ENCODE measurements around the gene TRANK1. TPM values are rescaled to one million over a fixed set of nuclear protein-coding genes. Genes with fewer than 3 reads are reported as not detected.

The TRANK1 gene
- total RNA-seq, 4 donors from 2014 or later, result 47.9 to 92.6 (median 59.9) TPM

DNA sequence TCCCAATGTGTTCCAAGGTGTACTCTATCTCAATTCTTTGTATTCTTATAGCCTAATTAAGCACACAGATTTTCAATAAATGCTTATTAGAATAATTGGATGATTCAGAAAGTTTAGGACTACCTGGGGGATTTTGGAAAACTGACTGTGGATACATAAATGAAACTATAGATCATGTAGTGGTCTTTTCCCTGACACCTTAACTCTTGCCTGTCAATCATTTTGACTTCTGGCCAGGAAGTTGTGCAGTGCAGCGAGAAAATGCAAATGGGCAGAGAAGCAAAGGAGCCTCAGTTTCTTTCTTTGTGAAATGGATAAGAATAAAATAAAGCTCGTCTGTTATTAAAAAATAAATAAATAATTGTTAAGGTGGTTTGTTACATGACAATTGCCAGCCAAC, 133.1 kb downstream of the TRANK1 start:
- no peaks in the 10 kb centered on the region for H3K36me3 ChIP-seq
- H3K27ac ChIP-seq, result no peak overlapping the region
- no peak for DNase-seq
- H3K4me1 ChIP-seq, result no peaks in the 10 kb centered on the region
- no peaks in the 10 kb centered on the region for H3K9me3 ChIP-seq
- H3K27me3 ChIP-seq, result no peaks in the 10 kb centered on the region
- TF ChIP-seq POLR2A (IDR thresholded peaks at IDR 0.05), result no peak
- TF ChIP-seq, protein P1, sequence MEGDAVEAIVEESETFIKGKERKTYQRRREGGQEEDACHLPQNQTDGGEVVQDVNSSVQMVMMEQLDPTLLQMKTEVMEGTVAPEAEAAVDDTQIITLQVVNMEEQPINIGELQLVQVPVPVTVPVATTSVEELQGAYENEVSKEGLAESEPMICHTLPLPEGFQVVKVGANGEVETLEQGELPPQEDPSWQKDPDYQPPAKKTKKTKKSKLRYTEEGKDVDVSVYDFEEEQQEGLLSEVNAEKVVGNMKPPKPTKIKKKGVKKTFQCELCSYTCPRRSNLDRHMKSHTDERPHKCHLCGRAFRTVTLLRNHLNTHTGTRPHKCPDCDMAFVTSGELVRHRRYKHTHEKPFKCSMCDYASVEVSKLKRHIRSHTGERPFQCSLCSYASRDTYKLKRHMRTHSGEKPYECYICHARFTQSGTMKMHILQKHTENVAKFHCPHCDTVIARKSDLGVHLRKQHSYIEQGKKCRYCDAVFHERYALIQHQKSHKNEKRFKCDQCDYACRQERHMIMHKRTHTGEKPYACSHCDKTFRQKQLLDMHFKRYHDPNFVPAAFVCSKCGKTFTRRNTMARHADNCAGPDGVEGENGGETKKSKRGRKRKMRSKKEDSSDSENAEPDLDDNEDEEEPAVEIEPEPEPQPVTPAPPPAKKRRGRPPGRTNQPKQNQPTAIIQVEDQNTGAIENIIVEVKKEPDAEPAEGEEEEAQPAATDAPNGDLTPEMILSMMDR (IDR thresholded peaks at IDR 0.05), result no peak
- H3K4me3 ChIP-seq, result no peak overlapping the region

DNA sequence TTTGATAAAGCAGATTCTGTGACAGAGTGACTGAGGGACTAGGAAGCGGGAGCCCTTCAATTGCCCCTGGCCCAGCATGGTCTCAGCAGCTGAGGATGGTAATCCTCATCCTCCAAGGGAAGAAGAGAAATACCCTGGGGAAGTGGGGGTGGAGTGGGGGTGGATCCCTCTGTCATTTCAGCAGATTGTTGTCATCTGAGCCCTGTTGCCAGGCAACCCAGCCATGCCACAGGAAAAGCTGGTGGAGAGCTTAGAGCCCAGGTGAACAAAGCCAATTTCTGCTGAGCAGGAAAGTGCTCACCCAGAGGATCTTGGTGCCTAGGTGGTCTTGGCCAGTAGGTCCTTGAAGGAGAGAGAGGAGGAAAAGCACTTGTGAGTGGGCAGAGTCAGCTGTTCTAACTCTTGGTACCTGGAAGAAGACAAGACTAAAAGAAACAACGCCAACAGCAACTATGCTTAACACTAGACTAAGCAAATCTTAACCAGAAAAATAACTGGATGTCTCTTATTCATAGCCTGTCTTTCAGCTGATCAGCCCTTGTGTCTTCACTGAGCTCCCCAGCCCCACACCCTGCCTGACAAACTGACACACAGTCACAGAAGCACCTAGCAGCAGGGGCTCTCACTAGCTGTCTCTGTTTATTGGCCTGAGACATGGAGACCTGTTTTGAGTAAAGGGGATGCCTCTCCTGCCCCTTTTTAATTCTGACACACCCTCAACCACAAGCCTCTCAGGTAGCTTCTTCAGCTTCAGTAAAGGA, 140.4 kb downstream of the TRANK1 start:
- TF ChIP-seq, protein P1 (IDR thresholded peaks at IDR 0.05), result no peak
- TF ChIP-seq POLR2A (IDR thresholded peaks at IDR 0.05), result no peak
- DNase-seq, result no peak
- Histone ChIP-seq H3K4me3 (no peak overlapping the region), H3K27me3 (no peaks in the 10 kb centered on the region), H3K9me3 (peaks cover 0 to 12% (median 4%) of the 10 kb centered on the region in 4 donors), H3K4me1 (no peaks in the 10 kb centered on the region), H3K36me3 (no peaks in the 10 kb centered on the region), H3K27ac (no peak overlapping the region)

DNA sequence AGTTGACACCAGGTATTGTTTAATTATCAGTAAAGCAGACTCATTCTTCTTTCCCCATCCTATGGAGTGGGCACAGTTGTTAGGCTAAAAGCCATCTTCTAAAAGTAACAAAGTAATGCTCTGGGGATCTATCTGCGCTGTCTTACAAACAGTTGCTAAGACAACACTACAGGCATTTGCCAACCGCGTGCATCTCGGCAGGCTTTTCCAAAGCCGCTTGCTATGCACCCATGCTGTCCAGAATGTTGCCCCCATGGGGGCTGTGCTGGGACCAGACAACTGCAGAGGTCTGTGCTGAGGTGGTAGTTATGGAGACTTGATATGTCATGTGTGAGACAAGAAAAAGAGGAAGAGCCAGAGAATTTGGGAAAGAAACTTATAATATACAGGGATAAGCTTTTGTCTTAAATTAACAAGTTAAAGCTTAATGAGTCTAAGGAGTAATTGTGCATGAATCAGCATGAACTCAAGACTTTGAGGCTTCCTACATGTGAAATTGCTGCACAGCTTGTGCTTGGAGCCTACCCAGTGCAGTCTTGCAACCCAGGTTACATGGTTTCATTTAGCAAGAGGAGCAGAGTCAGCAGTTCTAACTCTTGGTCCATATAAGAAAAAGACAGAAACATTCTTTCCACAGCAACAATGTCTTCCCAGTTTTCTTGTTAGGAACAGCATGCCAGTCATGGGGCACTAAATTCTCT, 141.6 kb downstream of the TRANK1 start:
- H3K27ac ChIP-seq, result no peak overlapping the region
- DNase-seq, result no peak
- H3K4me1 ChIP-seq, result no peaks in the 10 kb centered on the region
- H3K9me3 ChIP-seq, result peaks cover 0 to 12% (median 4%) of the 10 kb centered on the region in 4 donors
- no peaks in the 10 kb centered on the region for H3K36me3 ChIP-seq
- H3K27me3 ChIP-seq, result no peaks in the 10 kb centered on the region
- no peak for TF ChIP-seq POLR2A (IDR thresholded peaks at IDR 0.05)
- TF ChIP-seq, protein P1 (IDR thresholded peaks at IDR 0.05), result no peak
- H3K4me3 ChIP-seq, result no peak overlapping the region

DNA sequence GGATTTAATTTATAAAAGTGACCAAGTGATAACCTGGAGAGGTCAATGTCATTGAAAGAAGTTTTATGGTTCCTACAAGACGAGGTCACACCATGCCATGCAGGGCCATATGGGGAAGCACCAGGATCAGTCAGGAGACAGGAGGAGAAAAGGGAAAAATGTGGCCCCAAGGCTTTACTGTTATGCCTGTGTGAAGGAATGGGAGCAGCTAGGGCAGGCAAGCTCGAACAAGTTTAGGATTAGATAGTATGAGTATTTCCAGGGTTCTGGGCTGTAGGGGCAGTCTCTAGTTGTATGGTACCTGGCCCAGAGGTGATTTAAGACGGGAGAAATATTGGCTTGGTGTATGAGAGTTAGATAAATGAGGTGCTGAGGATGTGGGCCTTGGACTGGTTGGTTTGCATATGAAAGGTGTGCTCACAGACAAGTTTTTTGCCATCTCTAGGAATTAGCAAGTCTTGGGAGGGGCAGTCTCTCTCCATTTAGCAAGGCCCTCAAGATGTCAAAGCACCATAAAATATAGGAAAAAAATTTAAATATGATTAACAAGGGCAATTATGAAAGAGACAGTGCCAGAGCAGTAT, 144.2 kb downstream of the TRANK1 start:
- no peaks in the 10 kb centered on the region for H3K27me3 ChIP-seq
- TF ChIP-seq POLR2A (IDR thresholded peaks at IDR 0.05), result no peak
- TF ChIP-seq, protein P1 (IDR thresholded peaks at IDR 0.05), result no peak
- peaks cover 0 to 7% (median 3%) of the 10 kb centered on the region in 4 donors for H3K9me3 ChIP-seq
- no peaks in the 10 kb centered on the region for H3K4me1 ChIP-seq
- H3K27ac ChIP-seq, result no peak overlapping the region
- no peak for DNase-seq
- no peak overlapping the region for H3K4me3 ChIP-seq
- no peaks in the 10 kb centered on the region for H3K36me3 ChIP-seq

DNA sequence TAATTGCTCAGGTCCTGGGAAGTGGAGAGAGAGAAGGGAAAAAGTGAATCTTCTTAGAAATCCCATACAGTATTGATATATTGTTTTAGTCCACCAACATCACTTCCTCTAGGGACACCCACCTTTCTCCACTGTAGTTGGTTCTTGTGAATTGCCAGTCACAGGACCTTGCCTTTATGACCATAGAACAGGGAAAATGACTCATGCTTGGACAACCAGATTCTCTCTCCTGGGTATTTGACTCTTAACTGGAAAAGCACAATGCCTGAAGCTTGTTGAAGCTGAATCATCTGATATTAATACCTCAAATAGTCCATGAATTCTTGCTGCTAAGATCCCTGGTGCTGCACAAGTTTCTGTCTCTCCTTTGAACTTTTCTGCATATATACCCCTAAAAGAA, 148.0 kb downstream of the TRANK1 start:
- H3K27me3 ChIP-seq, result no peaks in the 10 kb centered on the region
- H3K4me3 ChIP-seq, result no peak overlapping the region
- TF ChIP-seq, protein P1 (IDR thresholded peaks at IDR 0.05), result no peak
- no peak for TF ChIP-seq POLR2A (IDR thresholded peaks at IDR 0.05)
- no peak for DNase-seq
- no peaks in the 10 kb centered on the region for H3K9me3 ChIP-seq
- no peak overlapping the region for H3K27ac ChIP-seq
- no peaks in the 10 kb centered on the region for H3K4me1 ChIP-seq
- H3K36me3 ChIP-seq, result no peaks in the 10 kb centered on the region
